B cell (primary cell): ENCODE results near the gene TMIE. TPM values are rescaled to one million over a fixed set of nuclear protein-coding genes. Genes with fewer than 3 reads are reported as not detected.

ENCODE experiments used
- ATAC-seq: fragments of 200-7000 bp; cut with Tn5 transposase; one replicate; pipeline ENCODE4 v1.10.0; 2021; ENCODE audit warnings: low read depth, mild to moderate bottlenecking, moderate number of reproducible peaks, moderate library complexity
- CTCF ChIA-PET: fragments of 350-600 bp; sonication (Branson Sonifier 250); formaldehyde crosslinking; loops from one replicate; lab custom pipeline; 2021; ENCODE audit warnings: antibody characterized with exemption, inconsistent platforms; lab: Charles Lee
- POLR2A ChIA-PET: fragments of 350-600 bp; sonication (Branson Sonifier 250); formaldehyde crosslinking; loops from one replicate; lab custom pipeline; 2021; ENCODE audit warnings: antibody characterized with exemption; lab: Charles Lee
- DNase-seq: peaks from one replicate; pipeline ENCODE4 v3.0.0; 2013
- H2AFZ ChIP-seq: 2 replicates; pipeline ENCODE4 v1.6.1; 2012; ENCODE audit warnings: mild to moderate bottlenecking, low read depth, low read length; ENCODE audit not compliant: insufficient read depth, poor library complexity, severe bottlenecking
- H3K27ac ChIP-seq, 2 donors: 1 replicate in 1 of 2; 2 replicates in 1 of 2; pipeline ENCODE4 v1.5.1; 2012 to 2013; ENCODE audit warnings: low read length in 2 of 2, mild to moderate bottlenecking in 2 of 2, moderate library complexity in 1 of 2
- H3K27me3 ChIP-seq, 4 experiments: fragments of 200-600 bp in 1 of 4; sonication (generic) in 1 of 4; replicated peaks in 1 of 4; 1 replicate in 2 of 4; 2 replicates in 2 of 4; pipeline versions ENCODE4 v1.6.1 to v1.7.0; 2013 to 2016; ENCODE audit warnings: low read length in 3 of 4, mild to moderate bottlenecking in 2 of 4, mixed read lengths in 1 of 4, moderate library complexity in 1 of 4; ENCODE audit not compliant: insufficient read depth in 4 of 4, control insufficient read depth in 3 of 4; ENCODE audit errors: control extremely low read depth in 1 of 4
- H3K36me3 ChIP-seq, 2 experiments: replicated peaks in 1 of 2; 1 replicate in 1 of 2; 2 replicates in 1 of 2; pipeline versions ENCODE4 v1.6.1 to v1.7.1; 2013; ENCODE audit warnings: low read length in 1 of 2; ENCODE audit not compliant: insufficient read depth in 2 of 2, control insufficient read depth in 1 of 2; ENCODE audit errors: control extremely low read depth in 1 of 2, extremely low read depth in 1 of 2
- H3K4me1 ChIP-seq, 2 donors: fragments of 200-600 bp in 1 of 2; sonication (generic) in 1 of 2; 1 replicate in 1 of 2; 2 replicates in 1 of 2; pipeline versions ENCODE4 v1.5.1 to v1.6.1; 2013 to 2017; ENCODE audit warnings: low read length in 2 of 2; ENCODE audit not compliant: control insufficient read depth in 2 of 2, insufficient read depth in 2 of 2
- H3K4me2 ChIP-seq: replicated peaks from 2 replicates; pipeline ENCODE3; 2012; ENCODE audit warnings: mild to moderate bottlenecking, low read depth, low read length; ENCODE audit not compliant: poor library complexity, severe bottlenecking
- H3K4me3 ChIP-seq, 5 experiments: fragments of 200-600 bp in 1 of 5; sonication (generic) in 1 of 5; 1 replicate in 3 of 5; 2 replicates in 2 of 5; pipeline versions ENCODE4 v1.5.1 to v1.7.0; 2011 to 2016; ENCODE audit warnings: low read length in 4 of 5, mild to moderate bottlenecking in 4 of 5, low read depth in 2 of 5, control low read depth in 1 of 5, moderate library complexity in 1 of 5; ENCODE audit not compliant: insufficient read depth in 1 of 5; ENCODE audit errors: control extremely low read depth in 1 of 5, extremely low read depth in 1 of 5
- H3K79me2 ChIP-seq: fragments of 200-600 bp; sonication (generic); one replicate; pipeline ENCODE4 v1.6.0; 2016; ENCODE audit warnings: low read length; ENCODE audit not compliant: control insufficient read depth, insufficient read depth
- H3K9ac ChIP-seq: fragments of 200-600 bp; sonication (generic); 2 replicates; pipeline ENCODE4 v1.6.1; 2017; ENCODE audit warnings: mild to moderate bottlenecking, low read length, moderate library complexity
- H3K9me3 ChIP-seq, 3 donors: one replicate each; pipeline versions ENCODE4 v1.6.1 to v1.7.1; 2013; ENCODE audit warnings: low read length in 2 of 3; ENCODE audit not compliant: control insufficient read depth in 2 of 3, insufficient read depth in 1 of 3; ENCODE audit errors: control extremely low read depth in 1 of 3
- H4K20me1 ChIP-seq: 2 replicates; pipeline ENCODE4 v1.6.0; 2012; ENCODE audit warnings: mild to moderate bottlenecking, low read length; ENCODE audit not compliant: insufficient read depth, control insufficient read depth, poor library complexity, severe bottlenecking
- H3K27ac Mint-ChIP-seq: one replicate; pipeline ENCODE4 v1.8.0; 2021; ENCODE audit warnings: mixed read lengths
- H3K27me3 Mint-ChIP-seq: one replicate; pipeline ENCODE4 v1.8.0; 2021; ENCODE audit warnings: mixed read lengths
- H3K4me1 Mint-ChIP-seq: one replicate; pipeline ENCODE4 v1.8.0; 2021; ENCODE audit warnings: mixed read lengths
- H3K4me3 Mint-ChIP-seq: one replicate; pipeline ENCODE4 v1.8.0; 2021; ENCODE audit warnings: mixed read lengths
- H3K9me3 Mint-ChIP-seq: one replicate; pipeline ENCODE4 v1.8.0; 2022; ENCODE audit warnings: mixed read lengths; ENCODE audit not compliant: insufficient read depth
- CTCF ChIP-seq: fragments of 200-600 bp; IDR thresholded peaks from one replicate; pipeline ENCODE4 v1.8.0; 2022; ENCODE audit warnings: antibody characterized with exemption, mild to moderate bottlenecking
- EZH2 ChIP-seq: IDR thresholded peaks from 2 replicates; pipeline ENCODE4 v1.6.1; 2012; ENCODE audit warnings: borderline replicate concordance, low read depth, mild to moderate bottlenecking, moderate library complexity, low read length; ENCODE audit not compliant: insufficient read depth, poor library complexity, severe bottlenecking
- WGBS: methylation state at CpG from one replicate; pipeline ENCODE4 v1.1.5; 2013; ENCODE audit warnings: missing lambda C conversion rate; ENCODE audit not compliant: insufficient coverage; 5-methylcytosine and 5-hydroxymethylcytosine counted together
- intact Hi-C: fragments of 100-400 bp; cut with micrococcal nuclease; formaldehyde crosslinking; loops from one replicate; pipeline ENCODE4 v1.10.0; 2022
- polyA plus RNA-seq: library from polyadenylated mRNA; depleted of rRNA; stranded (reverse); fragments of >200 nt; gene quantifications from 2 replicates; pipeline ENCODE4 v1.2.3, GENCODE V29; 2012
- total RNA-seq, 2 donors: library from RNA; stranded (reverse); fragments of 120-200 nt in 1 of 2; gene quantifications; 1 replicate in 1 of 2; 2 replicates in 1 of 2; pipeline versions ENCODE4 v1.2.3 to v1.2.4, GENCODE V29; 2013 to 2022

The TMIE gene
- total and polyA plus RNA-seq, 2 donors (not counting 1 experiment from before 2014, with no cell fraction given): not detected

- TF ChIP-seq CTCF (no peak), EZH2 (no peak)
- H3K9me3 ChIP-seq: peaks cover 0 to 2% (median 0%) of the 10 kb centered on the region in 3 donors
- WGBS: 91% methylated on average over 4 of the region's 4 CpGs
- H3K4me2 ChIP-seq: no peak overlapping the region
- no peak for DNase-seq
- H3K27ac ChIP-seq: no peak overlapping the region
- no peak overlapping the region for H3K27ac Mint-ChIP-seq
- no peaks in the 10 kb centered on the region for H3K9me3 Mint-ChIP-seq
- intact Hi-C loops: no loop called here
- peaks cover 0 to 3% (median 0%) of the 10 kb centered on the region in 4 experiments for H3K27me3 ChIP-seq
- ATAC-seq: no peak
- POLR2A ChIA-PET: no interaction called here
- peaks cover 8% of the 10 kb centered on the region for H3K27me3 Mint-ChIP-seq
- no peak overlapping the region for H2AFZ ChIP-seq
- H3K4me1 ChIP-seq: no peaks in the 10 kb centered on the region
- CTCF ChIA-PET: no interaction called here
- H3K9ac ChIP-seq: no peak overlapping the region
- H3K4me3 ChIP-seq: no peak overlapping the region
- H3K79me2 ChIP-seq: no peaks in the 10 kb centered on the region
- no peaks in the 10 kb centered on the region for H3K36me3 ChIP-seq
- no peaks in the 10 kb centered on the region for H4K20me1 ChIP-seq
- H3K4me1 Mint-ChIP-seq: no peaks in the 10 kb centered on the region
- no peak overlapping the region for H3K4me3 Mint-ChIP-seq
Measured at GRCh38 chr3:46670891-46671427, 30.2 kb upstream of the TMIE start.

GRCh38 chr3:46671541-46672348 is 29.4 kb upstream of the TMIE start:
- ChIA-PET CTCF (no interaction called here), POLR2A (no interaction called here)
- no peak for DNase-seq
- H3K27ac Mint-ChIP-seq: no peak overlapping the region
- H3K36me3 ChIP-seq: no peaks in the 10 kb centered on the region
- ATAC-seq: no peak
- intact Hi-C loops: no loop called here
- H3K9me3 ChIP-seq: peaks cover 0 to 2% (median 0%) of the 10 kb centered on the region in 3 donors
- no peak overlapping the region for H3K27ac ChIP-seq
- H3K9me3 Mint-ChIP-seq: no peaks in the 10 kb centered on the region
- no peak overlapping the region for H2AFZ ChIP-seq
- H3K4me3 Mint-ChIP-seq: no peak overlapping the region
- H3K4me1 Mint-ChIP-seq: no peaks in the 10 kb centered on the region
- H4K20me1 ChIP-seq: no peaks in the 10 kb centered on the region
- no peak overlapping the region for H3K4me3 ChIP-seq
- H3K79me2 ChIP-seq: no peaks in the 10 kb centered on the region
- no peak overlapping the region for H3K9ac ChIP-seq
- H3K27me3 ChIP-seq: peaks cover 0 to 3% (median 0%) of the 10 kb centered on the region in 4 experiments
- peaks cover 8% of the 10 kb centered on the region for H3K27me3 Mint-ChIP-seq
- 87% methylated on average over 16 of the region's 25 CpGs for WGBS
- no peak for TF ChIP-seq CTCF
- no peak for TF ChIP-seq EZH2
- H3K4me2 ChIP-seq: no peak overlapping the region
- no peaks in the 10 kb centered on the region for H3K4me1 ChIP-seq
